HAP-1 (cell line): ENCODE measurements around the gene COPA.

Experiments used
- DNase-seq, 2 experiments: peaks; one replicate each; pipeline ENCODE4 v3.0.0-alpha.2; 2016 to 2020; ENCODE audit warnings: low spot score in 2 of 2
- H3K27me3 ChIP-seq: fragments of 250-450 bp; sonication (Bioruptor Pico); 2 replicates; pipeline ENCODE4 v1.5.1; 2020; ENCODE audit warnings: low read depth, mild to moderate bottlenecking, moderate library complexity
- H3K36me3 ChIP-seq: fragments of 250-450 bp; sonication (Bioruptor Pico); replicated peaks from 2 replicates; pipeline ENCODE4 v1.5.1; 2020; ENCODE audit warnings: mild to moderate bottlenecking
- H3K4me1 ChIP-seq: fragments of 250-450 bp; sonication (Bioruptor Pico); 2 replicates; pipeline ENCODE4 v1.5.1; 2020; ENCODE audit warnings: mild to moderate bottlenecking
- H3K4me3 ChIP-seq: fragments of 250-450 bp; sonication (Bioruptor Pico); 2 replicates; pipeline ENCODE4 v1.5.1; 2020; ENCODE audit warnings: mild to moderate bottlenecking, moderate library complexity
- H3K9me3 ChIP-seq: fragments of 250-450 bp; sonication (Bioruptor Pico); 2 replicates; pipeline ENCODE4 v1.5.1; 2020; ENCODE audit warnings: mild to moderate bottlenecking, moderate library complexity
- in situ Hi-C: fragments of 300-500 bp; cut with MboI; formaldehyde crosslinking; loops from 3 replicates; pipeline ENCODE4 v1.14.3; 2020; ENCODE audit warnings: low sequenced_read_pairs, inconsistent platforms, mixed read lengths

Gene COPA

GRCh38 chr1:160332516-160332915 is 10.5 kb downstream of the COPA start:
- no peak for DNase-seq
- Histone ChIP-seq H3K9me3 (no peaks in the 10 kb centered on the region), H3K4me3 (no peak overlapping the region), H3K36me3 (peaks cover 85% of the 10 kb centered on the region), H3K27me3 (no peaks in the 10 kb centered on the region), H3K4me1 (no peaks in the 10 kb centered on the region)
- in situ Hi-C loops: no loop called here

- in situ Hi-C loops: no loop called here
- Histone ChIP-seq H3K27me3 (no peaks in the 10 kb centered on the region), H3K4me3 (no peak overlapping the region), H3K9me3 (no peaks in the 10 kb centered on the region), H3K36me3 (peaks cover 92% of the 10 kb centered on the region), H3K4me1 (no peaks in the 10 kb centered on the region)
- DNase-seq: no peak
Measured at GRCh38 chr1:160330119-160330518, 12.9 kb downstream of the COPA start.

- no peaks in the 10 kb centered on the region for H3K9me3 ChIP-seq
- peaks cover 88% of the 10 kb centered on the region for H3K36me3 ChIP-seq
- DNase-seq: no peak
- in situ Hi-C loops: no loop called here
- no peak overlapping the region for H3K4me3 ChIP-seq
- H3K4me1 ChIP-seq: no peaks in the 10 kb centered on the region
- H3K27me3 ChIP-seq: no peaks in the 10 kb centered on the region
Measured at GRCh38 chr1:160328184-160328583, 14.9 kb downstream of the COPA start.

GRCh38 chr1:160326418-160326817 is 16.6 kb downstream of the COPA start:
- in situ Hi-C loops: no loop called here
- H3K36me3 ChIP-seq: peaks cover 89% of the 10 kb centered on the region
- H3K27me3 ChIP-seq: no peaks in the 10 kb centered on the region
- DNase-seq: no peak
- H3K9me3 ChIP-seq: no peaks in the 10 kb centered on the region
- H3K4me1 ChIP-seq: no peaks in the 10 kb centered on the region
- no peak overlapping the region for H3K4me3 ChIP-seq

GRCh38 chr1:160325252-160325651 is 17.8 kb downstream of the COPA start:
- Histone ChIP-seq H3K36me3 (peaks cover 79% of the 10 kb centered on the region), H3K4me1 (no peaks in the 10 kb centered on the region), H3K27me3 (no peaks in the 10 kb centered on the region), H3K4me3 (no peak overlapping the region), H3K9me3 (no peaks in the 10 kb centered on the region)
- DNase-seq: no peak
- in situ Hi-C loops: no loop called here

GRCh38 chr1:160322831-160323230 is 20.2 kb downstream of the COPA start:
- in situ Hi-C loops: no loop called here
- Histone ChIP-seq H3K27me3 (no peaks in the 10 kb centered on the region), H3K4me3 (no peak overlapping the region), H3K4me1 (no peaks in the 10 kb centered on the region), H3K36me3 (peaks cover 65% of the 10 kb centered on the region), H3K9me3 (no peaks in the 10 kb centered on the region)
- DNase-seq: no peak

GRCh38 chr1:160315359-160315758 is 27.7 kb downstream of the COPA start:
- Histone ChIP-seq H3K27me3 (no peaks in the 10 kb centered on the region), H3K9me3 (no peaks in the 10 kb centered on the region), H3K4me3 (no peak overlapping the region), H3K4me1 (no peaks in the 10 kb centered on the region), H3K36me3 (peaks cover 85% of the 10 kb centered on the region)
- no peak for DNase-seq
- in situ Hi-C loops: no loop called here

GRCh38 chr1:160309571-160309970 is 33.5 kb downstream of the COPA start:
- Histone ChIP-seq H3K4me3 (no peak overlapping the region), H3K9me3 (no peaks in the 10 kb centered on the region), H3K4me1 (no peaks in the 10 kb centered on the region), H3K36me3 (peaks cover 97% of the 10 kb centered on the region), H3K27me3 (no peaks in the 10 kb centered on the region)
- in situ Hi-C loops: no loop called here
- DNase-seq: no peak

GRCh38 chr1:160309185-160309557 is 33.9 kb downstream of the COPA start:
- Histone ChIP-seq H3K9me3 (no peaks in the 10 kb centered on the region), H3K27me3 (no peaks in the 10 kb centered on the region), H3K4me1 (no peaks in the 10 kb centered on the region), H3K4me3 (no peak overlapping the region), H3K36me3 (peaks cover 97% of the 10 kb centered on the region)
- no peak for DNase-seq
- in situ Hi-C loops: no loop called here

- H3K9me3 ChIP-seq: no peaks in the 10 kb centered on the region
- H3K4me1 ChIP-seq: no peaks in the 10 kb centered on the region
- no peak for DNase-seq
- in situ Hi-C loops: no loop called here
- no peaks in the 10 kb centered on the region for H3K27me3 ChIP-seq
- no peak overlapping the region for H3K4me3 ChIP-seq
- H3K36me3 ChIP-seq: peaks cover 97% of the 10 kb centered on the region
Measured at GRCh38 chr1:160308451-160309184, 34.4 kb downstream of the COPA start.

GRCh38 chr1:160307118-160307791 is 35.8 kb downstream of the COPA start:
- Histone ChIP-seq H3K4me1 (no peaks in the 10 kb centered on the region), H3K36me3 (peaks cover 92% of the 10 kb centered on the region), H3K27me3 (no peaks in the 10 kb centered on the region), H3K9me3 (no peaks in the 10 kb centered on the region), H3K4me3 (no peak overlapping the region)
- no peak for DNase-seq
- in situ Hi-C loops: no loop called here

- in situ Hi-C loops: no loop called here
- peaks cover 81% of the 10 kb centered on the region for H3K36me3 ChIP-seq
- no peaks in the 10 kb centered on the region for H3K4me1 ChIP-seq
- no peaks in the 10 kb centered on the region for H3K9me3 ChIP-seq
- no peak for DNase-seq
- H3K27me3 ChIP-seq: no peaks in the 10 kb centered on the region
- no peak overlapping the region for H3K4me3 ChIP-seq
Measured at GRCh38 chr1:160300173-160300572, 42.9 kb downstream of the COPA start.

- no peak overlapping the region for H3K4me3 ChIP-seq
- H3K4me1 ChIP-seq: no peaks in the 10 kb centered on the region
- H3K36me3 ChIP-seq: peaks cover 92% of the 10 kb centered on the region
- H3K27me3 ChIP-seq: no peaks in the 10 kb centered on the region
- H3K9me3 ChIP-seq: no peaks in the 10 kb centered on the region
- no peak for DNase-seq
- in situ Hi-C loops: no loop called here
Measured at GRCh38 chr1:160296036-160296435, 47.0 kb downstream of the COPA start.

- in situ Hi-C loops: loop anchor here (5.0 kb wide), 2 partner anchors 101 to 191 kb away; partner anchors contain the start of gene CASQ1
- H3K36me3 ChIP-seq: peaks cover 92% of the 10 kb centered on the region
Measured at GRCh38 chr1:160293020-160293968, 49.8 kb downstream of the COPA start.

More at GRCh38 chr1:160293020-160293968, 49.8 kb downstream of the COPA start:
- no peak overlapping the region for H3K4me3 ChIP-seq
- no peaks in the 10 kb centered on the region for H3K9me3 ChIP-seq
- H3K4me1 ChIP-seq: no peaks in the 10 kb centered on the region
- H3K27me3 ChIP-seq: no peaks in the 10 kb centered on the region
- DNase-seq: no peak
